K562 (cell line): ENCODE data around the gene RNASEH1. TPM values are rescaled to one million over a fixed set of nuclear protein-coding genes. Genes with fewer than 3 reads are reported as not detected.

Experiments used
- ATF2 ChIP-seq: sonication (generic); formaldehyde crosslinking; IDR thresholded peaks from 2 replicates; pipeline ENCODE4 v1.8.1; 2022; ENCODE audit warnings: missing genetic modification reagents
- BHLHE40 ChIP-seq: IDR thresholded peaks from 2 replicates; pipeline ENCODE4 v1.6.1; 2011; ENCODE audit warnings: low read length, improper control_type of control experiment
- E2F4 ChIP-seq: sonication (generic); formaldehyde crosslinking; IDR thresholded peaks from 2 replicates; pipeline ENCODE4 v1.8.0; 2022; ENCODE audit warnings: mild to moderate bottlenecking, low read depth, missing genetic modification reagents
- ETS2 ChIP-seq: IDR thresholded peaks from 2 replicates; pipeline ENCODE4 v1.6.1; 2016; ENCODE audit warnings: borderline replicate concordance, missing genetic modification characterization, mild to moderate bottlenecking, moderate library complexity, missing compliant biosample characterization; ENCODE audit not compliant: poor library complexity, severe bottlenecking
- KLF13 ChIP-seq: fragments of 450-650 bp; IDR thresholded peaks from 2 replicates; pipeline ENCODE4 v1.6.1; 2016; ENCODE audit warnings: missing genetic modification characterization, low read depth, mild to moderate bottlenecking, missing compliant biosample characterization, moderate library complexity, borderline replicate concordance
- L3MBTL2 ChIP-seq: fragments of 450-650 bp; IDR thresholded peaks from 2 replicates; pipeline ENCODE4 v1.6.1; 2016; ENCODE audit warnings: mild to moderate bottlenecking, moderate library complexity
- MBD2 ChIP-seq: sonication (generic); IDR thresholded peaks from 2 replicates; pipeline ENCODE4 v1.6.1; 2016; ENCODE audit warnings: low read depth, borderline replicate concordance
- NKRF ChIP-seq: fragments of 450-650 bp; IDR thresholded peaks from 2 replicates; pipeline ENCODE4 v1.6.1; 2016; ENCODE audit warnings: borderline replicate concordance
- SNAPC5 ChIP-seq: fragments of 250-450 bp; sonication (Bioruptor Pico); IDR thresholded peaks from 2 replicates; pipeline ENCODE4 v1.8.0; 2021; ENCODE audit warnings: moderate library complexity, mild to moderate bottlenecking, inconsistent platforms
- TBP ChIP-seq: optimal IDR thresholded peaks from 2 replicates; pipeline ENCODE3; 2011; ENCODE audit warnings: low read depth, low read length, improper control_type of control experiment
- TRIM28 ChIP-seq: fragments of 450-650 bp; IDR thresholded peaks from 2 replicates; pipeline ENCODE4 v1.6.1; 2017
- ZNF197 ChIP-seq: fragments of 200-800 bp; sonication (Bioruptor generic); IDR thresholded peaks from 2 replicates; pipeline ENCODE4 v1.6.1; 2016; ENCODE audit warnings: low read depth, missing genetic modification characterization, missing compliant biosample characterization
- ZNF217 ChIP-seq: sonication (generic); formaldehyde crosslinking; IDR thresholded peaks from 2 replicates; pipeline ENCODE4 v1.8.0; 2022; ENCODE audit warnings: mild to moderate bottlenecking, missing genetic modification reagents
- polyA plus RNA-seq, 8 experiments: library from polyadenylated mRNA; depleted of rRNA in 4 of 8; stranded (reverse) in 5 of 8; unstranded in 3 of 8; fragments of >200 nt; fragmentation: Nextera tagmentation in 2 of 8; fragmentation: Illumina TruSeq in 1 of 8; extraction: Ambion mirVana in 2 of 8; extraction: Trizol in 1 of 8; gene quantifications; 2 replicates each; pipeline versions ENCODE4 v1.2.1 to v1.2.3, GENCODE V29; 2011 to 2014; ENCODE audit warnings: inconsistent platforms in 1 of 8, missing spikeins in 1 of 8
- total RNA-seq, 7 experiments: library from RNA; depleted of rRNA in 6 of 7; stranded (reverse); fragments of >200 nt in 6 of 7; fragmentation: Illumina TruSeq in 2 of 7; extraction: Trizol in 2 of 7; gene quantifications; 2 replicates each; pipeline versions ENCODE4 v1.2.1 to v1.2.3, GENCODE V29; 2011 to 2021; ENCODE audit warnings: low replicate concordance in 1 of 7
- TF ChIP-seq, protein P1 (sequence below): sonication (generic); formaldehyde crosslinking; IDR thresholded peaks from 2 replicates; pipeline ENCODE4 v1.8.1; 2023; ENCODE audit warnings: mild to moderate bottlenecking, missing genetic modification reagents
- TF ChIP-seq, protein P2 (sequence below): fragments of 250-450 bp; sonication (Bioruptor Pico); IDR thresholded peaks from 2 replicates; pipeline ENCODE4 v1.9.0; 2021; ENCODE audit warnings: mild to moderate bottlenecking

Gene RNASEH1
- total and polyA plus RNA-seq, 9 of the 15 experiments (the other 6 are each of a cell fraction or from before 2014, with no cell fraction given): 25.7 to 47.5 (median 42.8) TPM

DNA sequence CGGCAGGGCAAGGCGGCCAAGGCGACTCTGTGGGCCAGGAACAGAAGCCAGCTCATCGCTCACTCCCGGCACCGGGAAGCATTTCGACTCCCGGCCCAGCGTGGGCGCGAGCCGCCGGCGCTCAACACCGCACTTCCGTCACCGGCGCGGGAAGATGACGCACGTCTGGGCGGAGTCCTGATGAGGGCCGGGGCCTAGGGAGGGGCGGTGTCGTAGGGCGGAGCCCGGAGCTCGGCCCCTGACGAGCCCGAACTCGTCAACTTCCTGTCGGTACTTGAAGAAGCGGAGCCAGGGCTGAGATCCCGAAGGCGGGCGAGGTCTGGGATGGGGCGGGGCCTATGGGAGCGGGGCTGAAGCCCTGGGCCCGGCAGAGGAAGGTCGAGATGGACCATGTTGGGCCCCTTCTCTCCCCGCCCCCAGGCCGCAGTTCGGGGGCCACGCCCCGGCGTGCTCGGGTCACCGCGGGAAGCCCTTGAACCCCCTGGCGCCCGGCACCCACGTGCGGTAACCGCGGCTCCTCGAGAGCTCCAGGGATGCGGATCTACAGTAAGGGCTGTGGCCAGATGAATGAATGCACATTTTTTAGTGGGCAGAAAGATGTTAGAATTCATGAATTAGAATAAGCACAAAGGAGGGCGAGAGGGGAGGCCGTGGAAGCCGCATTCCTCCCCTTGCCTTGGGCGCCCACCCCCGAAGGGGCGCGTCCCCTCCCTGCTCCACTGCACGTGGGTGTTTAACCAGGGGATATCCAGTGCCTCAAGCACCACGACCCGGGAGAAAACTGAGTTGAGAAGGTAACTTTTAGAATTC, at the start of gene RNASEH1 (continued):
- TF ChIP-seq ATF2 (CRISPR knock-in tag) (no peak), SNAPC5 (CRISPR knock-in tag) (no peak), NKRF (peak; percentile 97), TBP (peak; percentile 58), BHLHE40 (peak; percentile 83), L3MBTL2 (peak; percentile 98), ETS2 (tag) (no peak), ZNF217 (CRISPR knock-in tag) (no peak), TRIM28 (no peak), ZNF197 (CRISPR knock-in tag) (no peak), MBD2 (peak; percentile 67; the same call in 1 of the 2 replicates), E2F4 (CRISPR knock-in tag) (no peak), KLF13 (0 out of 2 replicates have a peak, but pooled peaks have one; percentile 12)
- TF ChIP-seq, protein P1, sequence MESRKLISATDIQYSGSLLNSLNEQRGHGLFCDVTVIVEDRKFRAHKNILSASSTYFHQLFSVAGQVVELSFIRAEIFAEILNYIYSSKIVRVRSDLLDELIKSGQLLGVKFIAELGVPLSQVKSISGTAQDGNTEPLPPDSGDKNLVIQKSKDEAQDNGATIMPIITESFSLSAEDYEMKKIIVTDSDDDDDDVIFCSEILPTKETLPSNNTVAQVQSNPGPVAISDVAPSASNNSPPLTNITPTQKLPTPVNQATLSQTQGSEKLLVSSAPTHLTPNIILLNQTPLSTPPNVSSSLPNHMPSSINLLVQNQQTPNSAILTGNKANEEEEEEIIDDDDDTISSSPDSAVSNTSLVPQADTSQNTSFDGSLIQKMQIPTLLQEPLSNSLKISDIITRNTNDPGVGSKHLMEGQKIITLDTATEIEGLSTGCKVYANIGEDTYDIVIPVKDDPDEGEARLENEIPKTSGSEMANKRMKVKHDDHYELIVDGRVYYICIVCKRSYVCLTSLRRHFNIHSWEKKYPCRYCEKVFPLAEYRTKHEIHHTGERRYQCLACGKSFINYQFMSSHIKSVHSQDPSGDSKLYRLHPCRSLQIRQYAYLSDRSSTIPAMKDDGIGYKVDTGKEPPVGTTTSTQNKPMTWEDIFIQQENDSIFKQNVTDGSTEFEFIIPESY: no peak; the same call in 1 of the 2 replicates
- TF ChIP-seq, protein P2, sequence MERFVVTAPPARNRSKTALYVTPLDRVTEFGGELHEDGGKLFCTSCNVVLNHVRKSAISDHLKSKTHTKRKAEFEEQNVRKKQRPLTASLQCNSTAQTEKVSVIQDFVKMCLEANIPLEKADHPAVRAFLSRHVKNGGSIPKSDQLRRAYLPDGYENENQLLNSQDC (CRISPR knock-in tag): no peak
